DOHH2 (cell line): Measurements from ENCODE around the gene CYP1A1.

Experiments used
- CTCF ChIP-seq: fragments of 200-600 bp; sonication (generic); IDR thresholded peaks from one replicate; pipeline ENCODE4 v1.5.1; 2014; ENCODE audit warnings: antibody characterized with exemption, mild to moderate bottlenecking, low read depth, low read length; ENCODE audit not compliant: poor library complexity, severe bottlenecking
- EZH2phosphoT487 ChIP-seq: fragments of 200-600 bp; sonication (generic); IDR thresholded peaks from 2 replicates; pipeline ENCODE4 v1.6.1; 2017; ENCODE audit warnings: borderline replicate concordance, mild to moderate bottlenecking, antibody characterized with exemption, low read length, moderate library complexity, mixed read lengths

GRCh38 chr15:74712311-74712710 is 13.0 kb downstream of the CYP1A1 start:
- no peak for TF ChIP-seq CTCF
- TF ChIP-seq EZH2phosphoT487 = no peak
